H1 (cell line): Measurements from ENCODE around the gene PHC3. TPM values are rescaled to one million over a fixed set of nuclear protein-coding genes. Genes with fewer than 3 reads are reported as not detected.
A peak's percentile ranks its signal among the peaks of the same experiment; 100 is the strongest.

Experiments
- CTCF ChIA-PET: fragments of 300-600 bp; sonication (Branson Sonifier 250); formaldehyde crosslinking; loops from one replicate; lab custom pipeline; 2021; ENCODE audit not compliant: partially characterized antibody; lab: Charles Lee
- POLR2A ChIA-PET: fragments of 300-600 bp; sonication (Branson Sonifier 250); formaldehyde crosslinking; loops from one replicate; lab custom pipeline; 2021; ENCODE audit warnings: inconsistent platforms; ENCODE audit not compliant: partially characterized antibody; lab: Charles Lee
- DNase-seq, 2 experiments: peaks; one replicate each; pipeline versions ENCODE4 v3.0.0 to v3.0.0-alpha.2; 2010 to 2022; ENCODE audit warnings: low spot score in 2 of 2, low read depth in 1 of 2, mixed read lengths in 1 of 2
- FAIRE-seq: peaks from 2 replicates; lab custom pipeline; 2011; peaks lifted over from hg19 to GRCh38; lab: Jason Lieb, UNC
- H2AFZ ChIP-seq: 2 replicates; pipeline ENCODE4 v1.8.1; 2012; ENCODE audit warnings: low read length, inconsistent platforms
- H2AK5ac ChIP-seq: 2 replicates; pipeline ENCODE4 v1.6.1; 2013; ENCODE audit warnings: low read depth, low read length
- H2BK120ac ChIP-seq: replicated peaks from 2 replicates; pipeline ENCODE3; 2013; ENCODE audit warnings: low read depth, low read length, inconsistent platforms
- H2BK12ac ChIP-seq: 2 replicates; pipeline ENCODE4 v1.6.1; 2013; ENCODE audit warnings: low read depth, low read length
- H2BK15ac ChIP-seq: 2 replicates; pipeline ENCODE4 v1.6.1; 2013; ENCODE audit warnings: low read length
- H2BK20ac ChIP-seq: 2 replicates; pipeline ENCODE4 v1.6.1; 2013; ENCODE audit warnings: low read length
- H2BK5ac ChIP-seq: 2 replicates; pipeline ENCODE4 v1.6.1; 2013; ENCODE audit warnings: low read depth, low read length
- H3K14ac ChIP-seq: 2 replicates; pipeline ENCODE4 v1.6.1; 2013; ENCODE audit warnings: inconsistent platforms; ENCODE audit not compliant: insufficient read length
- H3K18ac ChIP-seq: 2 replicates; pipeline ENCODE4 v1.6.1; 2013; ENCODE audit warnings: low read length; ENCODE audit errors: extremely low read depth
- H3K23ac ChIP-seq: 2 replicates; pipeline ENCODE4 v1.6.1; 2013; ENCODE audit warnings: inconsistent platforms; ENCODE audit not compliant: insufficient read length
- H3K23me2 ChIP-seq: 2 replicates; pipeline ENCODE4 v1.6.1; 2013; ENCODE audit warnings: low read depth, low read length
- H3K27ac ChIP-seq: 2 replicates; pipeline ENCODE4 v1.6.1; 2011; ENCODE audit warnings: low read depth, low read length, inconsistent platforms
- H3K27me3 ChIP-seq, 4 experiments: replicated peaks in 1 of 4; 1 replicate in 1 of 4; 2 replicates in 3 of 4; pipeline versions ENCODE4 v1.6.1 to v1.8.1; 2011 to 2013; ENCODE audit warnings: low read length in 3 of 4, mild to moderate bottlenecking in 3 of 4, inconsistent platforms in 2 of 4, mixed read lengths in 2 of 4, moderate library complexity in 1 of 4; ENCODE audit not compliant: control insufficient read depth in 3 of 4, insufficient read depth in 3 of 4; ENCODE audit errors: extremely low read depth in 1 of 4
- H3K36me3 ChIP-seq, 4 experiments: 2 replicates each; pipeline versions ENCODE4 v1.6.1 to v1.8.1; 2011 to 2013; ENCODE audit warnings: mild to moderate bottlenecking in 4 of 4, low read length in 3 of 4, moderate library complexity in 2 of 4, control low read depth in 1 of 4, inconsistent platforms in 1 of 4; ENCODE audit not compliant: insufficient read depth in 4 of 4, control insufficient read depth in 2 of 4
- H3K4ac ChIP-seq: replicated peaks from 2 replicates; pipeline ENCODE3; 2013; ENCODE audit warnings: low read length, low read depth, mixed read lengths, inconsistent platforms; ENCODE audit not compliant: insufficient read length
- H3K4me1 ChIP-seq, 4 experiments: replicated peaks in 1 of 4; 1 replicate in 1 of 4; 2 replicates in 3 of 4; pipeline versions ENCODE4 v1.6.1 to v1.8.1; 2011 to 2013; ENCODE audit warnings: low read length in 3 of 4, inconsistent platforms in 2 of 4, mixed read lengths in 1 of 4; ENCODE audit not compliant: insufficient read depth in 4 of 4, control insufficient read depth in 3 of 4
- H3K4me2 ChIP-seq, 2 experiments: 2 replicates each; pipeline versions ENCODE4 v1.6.1 to v1.8.1; 2011 to 2013; ENCODE audit warnings: low read depth in 2 of 2, low read length in 2 of 2, control low read depth in 1 of 2, inconsistent platforms in 1 of 2, mild to moderate bottlenecking in 1 of 2; ENCODE audit not compliant: insufficient read depth in 1 of 2
- H3K4me3 ChIP-seq, 4 experiments: fragments of 200-600, 300-600 bp in 1 of 4; sonication (generic), shearing (Covaris generic), sonication (Bioruptor Twin) in 1 of 4; 2 replicates each; pipeline versions ENCODE4 v1.5.1 to v1.8.1; 2011 to 2016; ENCODE audit warnings: low read length in 4 of 4, low read depth in 3 of 4, control low read depth in 2 of 4, inconsistent platforms in 2 of 4, mild to moderate bottlenecking in 2 of 4, mixed read lengths in 1 of 4, moderate library complexity in 1 of 4; ENCODE audit not compliant: insufficient read depth in 2 of 4; ENCODE audit errors: extremely low read depth in 1 of 4
- H3K56ac ChIP-seq: replicated peaks from 2 replicates; pipeline ENCODE3; 2013; ENCODE audit warnings: low read depth, mild to moderate bottlenecking, mixed read lengths, low read length, inconsistent platforms; ENCODE audit not compliant: insufficient read length
- H3K79me1 ChIP-seq: 2 replicates; pipeline ENCODE4 v1.6.1; 2013; ENCODE audit warnings: low read depth, low read length, control low read depth
- H3K79me2 ChIP-seq, 2 experiments: 2 replicates each; pipeline versions ENCODE4 v1.6.1 to v1.8.1; 2012 to 2013; ENCODE audit warnings: low read length in 2 of 2, mild to moderate bottlenecking in 2 of 2, inconsistent platforms in 1 of 2; ENCODE audit not compliant: insufficient read depth in 2 of 2, control insufficient read depth in 1 of 2
- H3K9ac ChIP-seq, 4 experiments: replicated peaks in 1 of 4; 1 replicate in 1 of 4; 2 replicates in 3 of 4; pipeline versions ENCODE4 v1.6.1 to v1.8.1; 2011 to 2013; ENCODE audit warnings: low read depth in 3 of 4, low read length in 3 of 4, control low read depth in 2 of 4, mild to moderate bottlenecking in 2 of 4, moderate library complexity in 2 of 4, inconsistent platforms in 1 of 4; ENCODE audit errors: extremely low read depth in 1 of 4
- H3K9me3 ChIP-seq, 2 experiments: 2 replicates each; pipeline versions ENCODE4 v1.6.1 to v1.8.1; 2012 to 2013; ENCODE audit warnings: mild to moderate bottlenecking in 2 of 2, moderate library complexity in 2 of 2, control low read depth in 1 of 2, inconsistent platforms in 1 of 2, low read depth in 1 of 2, low read length in 1 of 2, mixed read lengths in 1 of 2; ENCODE audit not compliant: insufficient read depth in 2 of 2
- H4K20me1 ChIP-seq, 2 experiments: replicated peaks in 1 of 2; 2 replicates each; pipeline versions ENCODE3 to v1.8.1; 2011 to 2013; ENCODE audit warnings: inconsistent platforms in 2 of 2, low read length in 2 of 2, mild to moderate bottlenecking in 1 of 2; ENCODE audit not compliant: insufficient read depth in 2 of 2, control insufficient read depth in 1 of 2
- H4K5ac ChIP-seq: 2 replicates; pipeline ENCODE4 v1.6.1; 2013; ENCODE audit warnings: low read length, low read depth, mixed read lengths, inconsistent platforms; ENCODE audit not compliant: insufficient read length
- H4K8ac ChIP-seq: 2 replicates; pipeline ENCODE4 v1.8.0; 2013; ENCODE audit warnings: mild to moderate bottlenecking, moderate library complexity, low read length, inconsistent platforms; ENCODE audit not compliant: insufficient read depth; ENCODE audit errors: extremely low read depth
- H4K91ac ChIP-seq: replicated peaks from 2 replicates; pipeline ENCODE3; 2013; ENCODE audit warnings: low read length, mixed read lengths, inconsistent platforms; ENCODE audit not compliant: insufficient read length
- CEBPB ChIP-seq: IDR thresholded peaks from 2 replicates; pipeline ENCODE4 v1.6.1; 2012; ENCODE audit warnings: low read depth, low read length
- TAF7 ChIP-seq: optimal IDR thresholded peaks from 2 replicates; pipeline ENCODE3; 2011; ENCODE audit warnings: low read depth, mild to moderate bottlenecking, inconsistent platforms, low read length, moderate library complexity, borderline replicate concordance
- WGBS, 2 experiments: shearing (Covaris generic) in 1 of 2; methylation state at CpG; one replicate each; pipeline versions ENCODE4 v1.1.6 to v1.1.7; 2013 to 2015; ENCODE audit warnings: low lambda C conversion rate in 2 of 2, mixed read lengths in 2 of 2, inconsistent platforms in 1 of 2, low coverage in 1 of 2, missing lambda C conversion rate in 1 of 2; ENCODE audit not compliant: insufficient replicate concordance in 2 of 2, insufficient coverage in 1 of 2, insufficient read length in 1 of 2; ENCODE audit errors: extremely low coverage in 1 of 2, missing lambda C conversion rate in 1 of 2; 5-methylcytosine and 5-hydroxymethylcytosine counted together
- polyA plus RNA-seq, 7 experiments: library from polyadenylated mRNA; depleted of rRNA in 3 of 7; stranded (reverse) in 5 of 7; unstranded in 2 of 7; fragments of >200 nt in 5 of 7; fragments of 200-250 nt in 2 of 7; gene quantifications; 1 replicate in 5 of 7; 2 replicates in 1 of 7; 4 replicates in 1 of 7; pipeline versions ENCODE4 v1.2.1 to v1.2.3, GENCODE V29; 2011 to 2013; ENCODE audit warnings: missing spikeins in 2 of 7, mixed read lengths in 2 of 7
- total RNA-seq: library from RNA; stranded (reverse); fragmentation: NEBNext Ultra II Directional; extraction: Animal tissue kit (Norgen Biotek cat#: 25700); gene quantifications from 2 replicates; pipeline ENCODE4 v1.2.1, GENCODE V29; 2021

The PHC3 gene
- total and polyA plus RNA-seq, 2 of the 8 experiments (the other 6 are each of a cell fraction or from before 2014, with no cell fraction given), result 26.4 to 29.2 TPM

- POLR2A ChIA-PET, result interaction anchor here (1.0 to 1.7 kb wide), 3 partner anchors 10 to 92 kb away, joined by 3 to 4 read pairs (median 3); no protein-coding TSS in a partner anchor
- Histone ChIP-seq H3K14ac (no peak overlapping the region), H2AK5ac (no peak overlapping the region), H3K4me3 (peak overlapping the region in 1 of 4 experiments; percentile 14; a peak in 1 of 8 replicates), H2BK12ac (no peak overlapping the region), H2AFZ (no peak overlapping the region), H3K9me3 (no peaks in the 10 kb centered on the region), H4K20me1 (no peaks in the 10 kb centered on the region), H3K23ac (no peak overlapping the region), H3K23me2 (no peaks in the 10 kb centered on the region), H3K56ac (no peak overlapping the region), H2BK120ac (no peak overlapping the region), H4K8ac (no peak overlapping the region)
- 42% methylated on average over 1 of the region's 1 CpG; no CpG with 5 or more reads in 1 of the 2 experiments for WGBS, 2 experiments
- DNase-seq, result peak in 1 of 2 experiments; percentile 41
- TF ChIP-seq CEBPB (0 out of 2 replicates have a peak, but pooled peaks have one; percentile 24), TAF7 (no peak)
- TF ChIP-seq, all 59 proteins: peak for 1
- no peak overlapping the region for H3K4ac ChIP-seq
- peaks cover 6 to 20% (median 15%) of the 10 kb centered on the region in 4 experiments for H3K4me1 ChIP-seq
- H3K18ac ChIP-seq, result 0 out of 2 replicates have a peak overlapping the region, but pooled peaks have one; percentile 38
- no peak overlapping the region for H3K27ac ChIP-seq
- no peak overlapping the region for H2BK20ac ChIP-seq
- H4K5ac ChIP-seq, result no peak overlapping the region
- FAIRE-seq, result peak; percentile 42
- H4K91ac ChIP-seq, result peak overlapping the region; percentile 75
- peak overlapping the region; percentile 10; the same call in 1 of the 2 replicates for H2BK5ac ChIP-seq
- no peaks in the 10 kb centered on the region for H3K27me3 ChIP-seq
- H3K79me1 ChIP-seq, result no peaks in the 10 kb centered on the region
- CTCF ChIA-PET, result interaction anchor here (1.4 kb wide), 1 partner anchor 13 kb away, joined by 3 read pairs; no protein-coding TSS in a partner anchor
- H3K36me3 ChIP-seq, result no peaks in the 10 kb centered on the region
- peak overlapping the region in 1 of 2 experiments; percentile 60; a peak in 2 of 4 replicates for H3K4me2 ChIP-seq
- no peaks in the 10 kb centered on the region for H3K79me2 ChIP-seq
- no peak overlapping the region for H3K9ac ChIP-seq
- H2BK15ac ChIP-seq, result no peak overlapping the region
Observed at GRCh38 chr3:170059447-170059846, 122.1 kb downstream of the PHC3 start.
